Astrocyte (in vitro differentiated cells and primary cell): ENCODE data around the gene BCLAF3.

Source experiments
- CTCF ChIP-seq: IDR thresholded peaks from 2 replicates; pipeline ENCODE4 v1.5.1; 2011; ENCODE audit warnings: low read depth, mild to moderate bottlenecking, inconsistent platforms, low read length, moderate library complexity; ENCODE audit not compliant: insufficient read depth
- EZH2 ChIP-seq: IDR thresholded peaks from 2 replicates; pipeline ENCODE4 v1.6.1; 2012; ENCODE audit warnings: mild to moderate bottlenecking, low read length, inconsistent platforms; ENCODE audit not compliant: insufficient read depth

GRCh38 chrX:19958552-19959486, 32.0 kb downstream of the BCLAF3 start:
- TF ChIP-seq CTCF = no peak
- TF ChIP-seq EZH2 = no peak
